H1 (cell line): ENCODE measurements around the gene CYRIA. TPM values are rescaled to one million over a fixed set of nuclear protein-coding genes. Genes with fewer than 3 reads are reported as not detected.

Experiments used
- GTF2F1 ChIP-seq: IDR thresholded peaks from 2 replicates; pipeline ENCODE4 v1.6.1; 2012; ENCODE audit warnings: low read depth, low read length, improper control_type of control experiment, borderline replicate concordance
- HDAC6 ChIP-seq: IDR thresholded peaks from one replicate; pipeline ENCODE4 v1.7.1; 2012; ENCODE audit warnings: low read depth, mild to moderate bottlenecking, inconsistent platforms, low read length, moderate library complexity
- KDM5A ChIP-seq: fragments of 200-600 bp; IDR thresholded peaks from 2 replicates; pipeline ENCODE4 v1.7.1; 2012; ENCODE audit warnings: mild to moderate bottlenecking, low read length, inconsistent platforms, mixed read lengths
- SAP30 ChIP-seq: fragments of 300-600 bp; sonication (generic); IDR thresholded peaks from 2 replicates; pipeline ENCODE4 v1.7.1; 2012; ENCODE audit warnings: low read length, moderate library complexity, mild to moderate bottlenecking, inconsistent platforms; ENCODE audit not compliant: insufficient read depth, insufficient replicate concordance
- SUZ12 ChIP-seq: fragments of 200-600 bp; sonication (generic); IDR thresholded peaks from 2 replicates; pipeline ENCODE4 v1.6.1; 2012; ENCODE audit warnings: mild to moderate bottlenecking, inconsistent platforms, low read length, moderate library complexity, mixed read lengths
- ZNF274 ChIP-seq: IDR thresholded peaks from 2 replicates; pipeline ENCODE4 v1.7.0; 2012; ENCODE audit warnings: low read length, borderline replicate concordance; ENCODE audit errors: extremely low read depth
- polyA plus RNA-seq, 7 experiments: library from polyadenylated mRNA; depleted of rRNA in 3 of 7; stranded (reverse) in 5 of 7; unstranded in 2 of 7; fragments of >200 nt in 5 of 7; fragments of 200-250 nt in 2 of 7; gene quantifications; 1 replicate in 5 of 7; 2 replicates in 1 of 7; 4 replicates in 1 of 7; pipeline versions ENCODE4 v1.2.1 to v1.2.3, GENCODE V29; 2011 to 2013; ENCODE audit warnings: missing spikeins in 2 of 7, mixed read lengths in 2 of 7
- total RNA-seq: library from RNA; stranded (reverse); fragmentation: NEBNext Ultra II Directional; extraction: Animal tissue kit (Norgen Biotek cat#: 25700); gene quantifications from 2 replicates; pipeline ENCODE4 v1.2.1, GENCODE V29; 2021

Gene CYRIA
- total and polyA plus RNA-seq, 2 of the 8 experiments (the other 6 are each of a cell fraction or from before 2014, with no cell fraction given): 1.5 to 9.8 TPM

GRCh38 chr2:16687222-16687621, 21.6 kb upstream of the CYRIA start (continued):
- TF ChIP-seq SAP30 (no peak), KDM5A (no peak), SUZ12 (no peak), HDAC6 (no peak), ZNF274 (no peak), GTF2F1 (no peak)
